H1 (cell line): ENCODE results near the gene SERPINE3. TPM values are rescaled to one million over a fixed set of nuclear protein-coding genes. Genes with fewer than 3 reads are reported as not detected.
A peak's percentile ranks its signal among the peaks of the same experiment; 100 is the strongest.

Experiments used
- CTCF ChIA-PET: fragments of 300-600 bp; sonication (Branson Sonifier 250); formaldehyde crosslinking; loops from one replicate; lab custom pipeline; 2021; ENCODE audit not compliant: partially characterized antibody; lab: Charles Lee
- POLR2A ChIA-PET: fragments of 300-600 bp; sonication (Branson Sonifier 250); formaldehyde crosslinking; loops from one replicate; lab custom pipeline; 2021; ENCODE audit warnings: inconsistent platforms; ENCODE audit not compliant: partially characterized antibody; lab: Charles Lee
- DNase-seq, 2 experiments: peaks; one replicate each; pipeline versions ENCODE4 v3.0.0 to v3.0.0-alpha.2; 2010 to 2022; ENCODE audit warnings: low spot score in 2 of 2, low read depth in 1 of 2, mixed read lengths in 1 of 2
- FAIRE-seq: peaks from 2 replicates; lab custom pipeline; 2011; peaks lifted over from hg19 to GRCh38; lab: Jason Lieb, UNC
- H2AFZ ChIP-seq: 2 replicates; pipeline ENCODE4 v1.8.1; 2012; ENCODE audit warnings: low read length, inconsistent platforms
- H2AK5ac ChIP-seq: 2 replicates; pipeline ENCODE4 v1.6.1; 2013; ENCODE audit warnings: low read depth, low read length
- H2BK120ac ChIP-seq: replicated peaks from 2 replicates; pipeline ENCODE3; 2013; ENCODE audit warnings: low read depth, low read length, inconsistent platforms
- H2BK12ac ChIP-seq: 2 replicates; pipeline ENCODE4 v1.6.1; 2013; ENCODE audit warnings: low read depth, low read length
- H2BK15ac ChIP-seq: 2 replicates; pipeline ENCODE4 v1.6.1; 2013; ENCODE audit warnings: low read length
- H2BK20ac ChIP-seq: 2 replicates; pipeline ENCODE4 v1.6.1; 2013; ENCODE audit warnings: low read length
- H2BK5ac ChIP-seq: 2 replicates; pipeline ENCODE4 v1.6.1; 2013; ENCODE audit warnings: low read depth, low read length
- H3K14ac ChIP-seq: 2 replicates; pipeline ENCODE4 v1.6.1; 2013; ENCODE audit warnings: inconsistent platforms; ENCODE audit not compliant: insufficient read length
- H3K18ac ChIP-seq: 2 replicates; pipeline ENCODE4 v1.6.1; 2013; ENCODE audit warnings: low read length; ENCODE audit errors: extremely low read depth
- H3K23ac ChIP-seq: 2 replicates; pipeline ENCODE4 v1.6.1; 2013; ENCODE audit warnings: inconsistent platforms; ENCODE audit not compliant: insufficient read length
- H3K23me2 ChIP-seq: 2 replicates; pipeline ENCODE4 v1.6.1; 2013; ENCODE audit warnings: low read depth, low read length
- H3K27ac ChIP-seq: 2 replicates; pipeline ENCODE4 v1.6.1; 2011; ENCODE audit warnings: low read depth, low read length, inconsistent platforms
- H3K27me3 ChIP-seq, 4 experiments: replicated peaks in 1 of 4; 1 replicate in 1 of 4; 2 replicates in 3 of 4; pipeline versions ENCODE4 v1.6.1 to v1.8.1; 2011 to 2013; ENCODE audit warnings: low read length in 3 of 4, mild to moderate bottlenecking in 3 of 4, inconsistent platforms in 2 of 4, mixed read lengths in 2 of 4, moderate library complexity in 1 of 4; ENCODE audit not compliant: control insufficient read depth in 3 of 4, insufficient read depth in 3 of 4; ENCODE audit errors: extremely low read depth in 1 of 4
- H3K36me3 ChIP-seq, 4 experiments: 2 replicates each; pipeline versions ENCODE4 v1.6.1 to v1.8.1; 2011 to 2013; ENCODE audit warnings: mild to moderate bottlenecking in 4 of 4, low read length in 3 of 4, moderate library complexity in 2 of 4, control low read depth in 1 of 4, inconsistent platforms in 1 of 4; ENCODE audit not compliant: insufficient read depth in 4 of 4, control insufficient read depth in 2 of 4
- H3K4ac ChIP-seq: replicated peaks from 2 replicates; pipeline ENCODE3; 2013; ENCODE audit warnings: low read length, low read depth, mixed read lengths, inconsistent platforms; ENCODE audit not compliant: insufficient read length
- H3K4me1 ChIP-seq, 4 experiments: replicated peaks in 1 of 4; 1 replicate in 1 of 4; 2 replicates in 3 of 4; pipeline versions ENCODE4 v1.6.1 to v1.8.1; 2011 to 2013; ENCODE audit warnings: low read length in 3 of 4, inconsistent platforms in 2 of 4, mixed read lengths in 1 of 4; ENCODE audit not compliant: insufficient read depth in 4 of 4, control insufficient read depth in 3 of 4
- H3K4me2 ChIP-seq, 2 experiments: 2 replicates each; pipeline versions ENCODE4 v1.6.1 to v1.8.1; 2011 to 2013; ENCODE audit warnings: low read depth in 2 of 2, low read length in 2 of 2, control low read depth in 1 of 2, inconsistent platforms in 1 of 2, mild to moderate bottlenecking in 1 of 2; ENCODE audit not compliant: insufficient read depth in 1 of 2
- H3K4me3 ChIP-seq, 4 experiments: fragments of 200-600, 300-600 bp in 1 of 4; sonication (generic), shearing (Covaris generic), sonication (Bioruptor Twin) in 1 of 4; 2 replicates each; pipeline versions ENCODE4 v1.5.1 to v1.8.1; 2011 to 2016; ENCODE audit warnings: low read length in 4 of 4, low read depth in 3 of 4, control low read depth in 2 of 4, inconsistent platforms in 2 of 4, mild to moderate bottlenecking in 2 of 4, mixed read lengths in 1 of 4, moderate library complexity in 1 of 4; ENCODE audit not compliant: insufficient read depth in 2 of 4; ENCODE audit errors: extremely low read depth in 1 of 4
- H3K56ac ChIP-seq: replicated peaks from 2 replicates; pipeline ENCODE3; 2013; ENCODE audit warnings: low read depth, mild to moderate bottlenecking, mixed read lengths, low read length, inconsistent platforms; ENCODE audit not compliant: insufficient read length
- H3K79me1 ChIP-seq: 2 replicates; pipeline ENCODE4 v1.6.1; 2013; ENCODE audit warnings: low read depth, low read length, control low read depth
- H3K79me2 ChIP-seq, 2 experiments: 2 replicates each; pipeline versions ENCODE4 v1.6.1 to v1.8.1; 2012 to 2013; ENCODE audit warnings: low read length in 2 of 2, mild to moderate bottlenecking in 2 of 2, inconsistent platforms in 1 of 2; ENCODE audit not compliant: insufficient read depth in 2 of 2, control insufficient read depth in 1 of 2
- H3K9ac ChIP-seq, 4 experiments: replicated peaks in 1 of 4; 1 replicate in 1 of 4; 2 replicates in 3 of 4; pipeline versions ENCODE4 v1.6.1 to v1.8.1; 2011 to 2013; ENCODE audit warnings: low read depth in 3 of 4, low read length in 3 of 4, control low read depth in 2 of 4, mild to moderate bottlenecking in 2 of 4, moderate library complexity in 2 of 4, inconsistent platforms in 1 of 4; ENCODE audit errors: extremely low read depth in 1 of 4
- H3K9me3 ChIP-seq, 2 experiments: 2 replicates each; pipeline versions ENCODE4 v1.6.1 to v1.8.1; 2012 to 2013; ENCODE audit warnings: mild to moderate bottlenecking in 2 of 2, moderate library complexity in 2 of 2, control low read depth in 1 of 2, inconsistent platforms in 1 of 2, low read depth in 1 of 2, low read length in 1 of 2, mixed read lengths in 1 of 2; ENCODE audit not compliant: insufficient read depth in 2 of 2
- H4K20me1 ChIP-seq, 2 experiments: replicated peaks in 1 of 2; 2 replicates each; pipeline versions ENCODE3 to v1.8.1; 2011 to 2013; ENCODE audit warnings: inconsistent platforms in 2 of 2, low read length in 2 of 2, mild to moderate bottlenecking in 1 of 2; ENCODE audit not compliant: insufficient read depth in 2 of 2, control insufficient read depth in 1 of 2
- H4K5ac ChIP-seq: 2 replicates; pipeline ENCODE4 v1.6.1; 2013; ENCODE audit warnings: low read length, low read depth, mixed read lengths, inconsistent platforms; ENCODE audit not compliant: insufficient read length
- H4K8ac ChIP-seq: 2 replicates; pipeline ENCODE4 v1.8.0; 2013; ENCODE audit warnings: mild to moderate bottlenecking, moderate library complexity, low read length, inconsistent platforms; ENCODE audit not compliant: insufficient read depth; ENCODE audit errors: extremely low read depth
- H4K91ac ChIP-seq: replicated peaks from 2 replicates; pipeline ENCODE3; 2013; ENCODE audit warnings: low read length, mixed read lengths, inconsistent platforms; ENCODE audit not compliant: insufficient read length
- CEBPB ChIP-seq: IDR thresholded peaks from 2 replicates; pipeline ENCODE4 v1.6.1; 2012; ENCODE audit warnings: low read depth, low read length
- CHD2 ChIP-seq: IDR thresholded peaks from 2 replicates; pipeline ENCODE4 v1.6.1; 2012; ENCODE audit warnings: low read length, improper control_type of control experiment
- CTBP2 ChIP-seq: IDR thresholded peaks from 2 replicates; pipeline ENCODE4 v1.7.0; 2011; ENCODE audit warnings: borderline replicate concordance, mild to moderate bottlenecking, moderate library complexity, mixed read lengths, low read length; ENCODE audit not compliant: insufficient read depth, insufficient read length
- EZH2 ChIP-seq: fragments of 200-600 bp; sonication (generic); IDR thresholded peaks from 2 replicates; pipeline ENCODE4 v1.7.1; 2012; ENCODE audit warnings: low read depth, mild to moderate bottlenecking, moderate library complexity, low read length, inconsistent platforms; ENCODE audit not compliant: severe bottlenecking
- TCF12 ChIP-seq: IDR thresholded peaks from 2 replicates; pipeline ENCODE4 v1.6.1; 2011; ENCODE audit warnings: low read depth, mild to moderate bottlenecking, low read length
- TEAD4 ChIP-seq: IDR thresholded peaks from 2 replicates; pipeline ENCODE4 v1.6.1; 2012; ENCODE audit warnings: low read depth, low read length, inconsistent platforms, mixed read lengths
- YY1 ChIP-seq: IDR thresholded peaks from 2 replicates; pipeline ENCODE4 v1.6.1; 2011; ENCODE audit warnings: low read depth, mild to moderate bottlenecking, low read length
- WGBS, 2 experiments: shearing (Covaris generic) in 1 of 2; methylation state at CpG; one replicate each; pipeline versions ENCODE4 v1.1.6 to v1.1.7; 2013 to 2015; ENCODE audit warnings: low lambda C conversion rate in 2 of 2, mixed read lengths in 2 of 2, inconsistent platforms in 1 of 2, low coverage in 1 of 2, missing lambda C conversion rate in 1 of 2; ENCODE audit not compliant: insufficient replicate concordance in 2 of 2, insufficient coverage in 1 of 2, insufficient read length in 1 of 2; ENCODE audit errors: extremely low coverage in 1 of 2, missing lambda C conversion rate in 1 of 2; 5-methylcytosine and 5-hydroxymethylcytosine counted together
- polyA plus RNA-seq, 7 experiments: library from polyadenylated mRNA; depleted of rRNA in 3 of 7; stranded (reverse) in 5 of 7; unstranded in 2 of 7; fragments of >200 nt in 5 of 7; fragments of 200-250 nt in 2 of 7; gene quantifications; 1 replicate in 5 of 7; 2 replicates in 1 of 7; 4 replicates in 1 of 7; pipeline versions ENCODE4 v1.2.1 to v1.2.3, GENCODE V29; 2011 to 2013; ENCODE audit warnings: missing spikeins in 2 of 7, mixed read lengths in 2 of 7
- total RNA-seq: library from RNA; stranded (reverse); fragmentation: NEBNext Ultra II Directional; extraction: Animal tissue kit (Norgen Biotek cat#: 25700); gene quantifications from 2 replicates; pipeline ENCODE4 v1.2.1, GENCODE V29; 2021
- TF ChIP-seq, protein P1 (sequence below): IDR thresholded peaks from 2 replicates; pipeline ENCODE4 v1.6.1; 2012; ENCODE audit warnings: inconsistent platforms
- TF ChIP-seq, protein P2 (sequence below), 3 experiments: IDR thresholded peaks; 1 replicate in 2 of 3; 2 replicates in 1 of 3; pipeline versions ENCODE4 v1.5.1 to v1.6.1; 2011; ENCODE audit warnings: low read length in 3 of 3, mild to moderate bottlenecking in 3 of 3, inconsistent platforms in 2 of 3, low read depth in 1 of 3, moderate library complexity in 1 of 3; ENCODE audit not compliant: insufficient read depth in 1 of 3; ENCODE audit errors: control extremely low read depth in 1 of 3

SERPINE3 gene
- total and polyA plus RNA-seq, 2 of the 8 experiments (the other 6 are each of a cell fraction or from before 2014, with no cell fraction given), result 0.34 to 1.0 TPM

DNA sequence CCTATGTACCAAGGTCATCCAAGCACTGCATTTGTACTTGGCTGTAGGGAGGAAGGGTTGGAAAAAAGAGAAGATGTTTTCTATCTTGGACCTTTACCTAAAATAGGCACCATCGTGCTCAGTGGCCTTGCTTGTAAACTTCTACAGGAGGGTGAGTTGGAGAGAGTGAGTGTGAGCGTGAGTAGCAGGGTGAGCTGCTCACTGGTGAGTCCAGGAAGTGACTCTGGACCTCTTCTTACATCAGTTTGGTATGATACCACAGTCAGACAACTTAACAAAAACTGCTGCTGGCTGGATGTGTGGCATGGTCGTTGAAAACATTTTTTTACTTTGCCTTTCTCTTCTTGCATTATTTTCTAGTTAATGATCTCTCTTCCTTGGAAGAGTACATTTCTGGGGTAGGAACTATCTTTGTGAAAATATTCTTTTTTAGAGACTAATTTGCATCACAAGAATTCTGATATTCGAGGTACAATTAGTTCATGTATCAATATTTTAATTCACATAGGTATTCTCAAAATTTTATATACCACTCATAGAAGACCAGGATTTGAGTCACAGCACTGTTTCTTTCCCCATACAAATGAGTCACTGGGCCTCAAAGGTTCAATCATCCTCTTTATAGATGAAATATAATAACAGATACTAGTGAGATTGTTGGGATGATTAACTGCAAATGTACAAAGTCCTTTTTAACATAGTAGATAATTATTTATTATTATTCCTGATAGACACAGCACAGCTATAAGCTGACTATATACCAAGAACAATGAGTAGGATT, 651 bp downstream of the SERPINE3 start:
- Histone ChIP-seq H2BK120ac (peak overlapping the region; percentile 26), H2AK5ac (no peak overlapping the region), H3K36me3 (no peaks in the 10 kb centered on the region), H3K56ac (no peak overlapping the region), H3K14ac (no peak overlapping the region), H2BK15ac (0 out of 2 replicates have a peak overlapping the region, but pooled peaks have one; percentile 55), H2AFZ (peak overlapping the region; percentile 22; the same call in 1 of the 2 replicates), H3K9ac (no peak overlapping the region), H2BK12ac (no peak overlapping the region), H3K4ac (no peak overlapping the region), H2BK20ac (no peak overlapping the region), H3K4me1 (no peaks in the 10 kb centered on the region; a peak in 1 of 7 replicates), H3K23ac (no peak overlapping the region), H2BK5ac (no peak overlapping the region), H3K27me3 (no peaks in the 10 kb centered on the region; a peak in 1 of 7 replicates), H3K18ac (peak overlapping the region; percentile 16; the same call in 1 of the 2 replicates), H4K20me1 (no peaks in the 10 kb centered on the region), H3K79me2 (no peaks in the 10 kb centered on the region), H3K23me2 (no peaks in the 10 kb centered on the region), H3K4me3 (no peak overlapping the region), H3K27ac (no peak overlapping the region), H3K4me2 (no peak overlapping the region), H3K9me3 (no peaks in the 10 kb centered on the region), H4K5ac (no peak overlapping the region), H4K91ac (no peak overlapping the region), H4K8ac (no peak overlapping the region), H3K79me1 (no peaks in the 10 kb centered on the region)
- POLR2A ChIA-PET, result no interaction called here
- DNase-seq (no peak), FAIRE-seq (no peak)
- CTCF ChIA-PET, result interaction anchor here (1.1 kb wide), 1 partner anchor 54 kb away, joined by 3 read pairs; no protein-coding TSS in a partner anchor
- 91% methylated on average over 4 of the region's 4 CpGs; no CpG with 5 or more reads in 1 of the 2 experiments for WGBS, 2 experiments
- TF ChIP-seq, protein P1, sequence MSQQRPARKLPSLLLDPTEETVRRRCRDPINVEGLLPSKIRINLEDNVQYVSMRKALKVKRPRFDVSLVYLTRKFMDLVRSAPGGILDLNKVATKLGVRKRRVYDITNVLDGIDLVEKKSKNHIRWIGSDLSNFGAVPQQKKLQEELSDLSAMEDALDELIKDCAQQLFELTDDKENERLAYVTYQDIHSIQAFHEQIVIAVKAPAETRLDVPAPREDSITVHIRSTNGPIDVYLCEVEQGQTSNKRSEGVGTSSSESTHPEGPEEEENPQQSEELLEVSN, result no peak
- TF ChIP-seq TCF12 (no peak), TEAD4 (no peak), EZH2 (no peak), CTBP2 (no peak), CEBPB (no peak), YY1 (no peak), CHD2 (no peak)
- TF ChIP-seq, protein P2, sequence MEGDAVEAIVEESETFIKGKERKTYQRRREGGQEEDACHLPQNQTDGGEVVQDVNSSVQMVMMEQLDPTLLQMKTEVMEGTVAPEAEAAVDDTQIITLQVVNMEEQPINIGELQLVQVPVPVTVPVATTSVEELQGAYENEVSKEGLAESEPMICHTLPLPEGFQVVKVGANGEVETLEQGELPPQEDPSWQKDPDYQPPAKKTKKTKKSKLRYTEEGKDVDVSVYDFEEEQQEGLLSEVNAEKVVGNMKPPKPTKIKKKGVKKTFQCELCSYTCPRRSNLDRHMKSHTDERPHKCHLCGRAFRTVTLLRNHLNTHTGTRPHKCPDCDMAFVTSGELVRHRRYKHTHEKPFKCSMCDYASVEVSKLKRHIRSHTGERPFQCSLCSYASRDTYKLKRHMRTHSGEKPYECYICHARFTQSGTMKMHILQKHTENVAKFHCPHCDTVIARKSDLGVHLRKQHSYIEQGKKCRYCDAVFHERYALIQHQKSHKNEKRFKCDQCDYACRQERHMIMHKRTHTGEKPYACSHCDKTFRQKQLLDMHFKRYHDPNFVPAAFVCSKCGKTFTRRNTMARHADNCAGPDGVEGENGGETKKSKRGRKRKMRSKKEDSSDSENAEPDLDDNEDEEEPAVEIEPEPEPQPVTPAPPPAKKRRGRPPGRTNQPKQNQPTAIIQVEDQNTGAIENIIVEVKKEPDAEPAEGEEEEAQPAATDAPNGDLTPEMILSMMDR (IDR thresholded peaks at IDR 0.05; ENCODE audit: control extremely low read depth in 1 of 3, insufficient read depth in 1 of 3, low read depth in 1 of 3, low read length in 3 of 3), result no peak
